ENCODE results near the gene TMPRSS4. TPM values are rescaled to one million over a fixed set of nuclear protein-coding genes. Genes with fewer than 3 reads are reported as not detected.

TMPRSS4 gene
- total RNA-seq, 3 donors from 2014 or later (not counting 1 experiment from before 2014, with no cell fraction given) = not detected

- no peak overlapping the region for H3K27ac ChIP-seq (ENCODE audit: low read length)
- peak overlapping the region; percentile 84 for H3K4me3 Mint-ChIP-seq
- H3K9me3 Mint-ChIP-seq = no peaks in the 10 kb centered on the region
- peaks cover 0 to 4% of the 10 kb centered on the region in 2 donors for H3K4me1 Mint-ChIP-seq
- no peaks in the 10 kb centered on the region for H3K36me3 ChIP-seq (ENCODE audit: control insufficient read depth, insufficient read depth, low read length)
- H3K4me1 ChIP-seq (ENCODE audit: control insufficient read depth, insufficient read depth, low read length) = peaks cover 10% of the 10 kb centered on the region
- 95% methylated on average over 6 of the region's 6 CpGs for whole genome bisulfite sequencing (ENCODE audit: insufficient coverage)
- no peak for ATAC-seq
- no peak overlapping the region for H3K27ac Mint-ChIP-seq
- peaks cover 2% of the 10 kb centered on the region for H3K27me3 ChIP-seq (ENCODE audit: control insufficient read depth, insufficient read depth, low read length)
- TF ChIP-seq, protein P1, sequence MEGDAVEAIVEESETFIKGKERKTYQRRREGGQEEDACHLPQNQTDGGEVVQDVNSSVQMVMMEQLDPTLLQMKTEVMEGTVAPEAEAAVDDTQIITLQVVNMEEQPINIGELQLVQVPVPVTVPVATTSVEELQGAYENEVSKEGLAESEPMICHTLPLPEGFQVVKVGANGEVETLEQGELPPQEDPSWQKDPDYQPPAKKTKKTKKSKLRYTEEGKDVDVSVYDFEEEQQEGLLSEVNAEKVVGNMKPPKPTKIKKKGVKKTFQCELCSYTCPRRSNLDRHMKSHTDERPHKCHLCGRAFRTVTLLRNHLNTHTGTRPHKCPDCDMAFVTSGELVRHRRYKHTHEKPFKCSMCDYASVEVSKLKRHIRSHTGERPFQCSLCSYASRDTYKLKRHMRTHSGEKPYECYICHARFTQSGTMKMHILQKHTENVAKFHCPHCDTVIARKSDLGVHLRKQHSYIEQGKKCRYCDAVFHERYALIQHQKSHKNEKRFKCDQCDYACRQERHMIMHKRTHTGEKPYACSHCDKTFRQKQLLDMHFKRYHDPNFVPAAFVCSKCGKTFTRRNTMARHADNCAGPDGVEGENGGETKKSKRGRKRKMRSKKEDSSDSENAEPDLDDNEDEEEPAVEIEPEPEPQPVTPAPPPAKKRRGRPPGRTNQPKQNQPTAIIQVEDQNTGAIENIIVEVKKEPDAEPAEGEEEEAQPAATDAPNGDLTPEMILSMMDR (IDR thresholded peaks at IDR 0.05) = no peak
- no peak for DNase-seq
- H3K36me3 Mint-ChIP-seq = no peaks in the 10 kb centered on the region
- no peak overlapping the region for H3K4me3 ChIP-seq (ENCODE audit: low read length)
- intact Hi-C loops (cut with micrococcal nuclease) = no loop called here
- H3K9me3 ChIP-seq (ENCODE audit: control insufficient read depth, insufficient read depth, low read length) = no peaks in the 10 kb centered on the region
- H3K27me3 Mint-ChIP-seq (ENCODE audit: low read depth in 2 of 2) = peaks cover 48 to 76% of the 10 kb centered on the region in 2 donors
Measured at GRCh38 chr11:118146554-118146953, 69.7 kb downstream of the TMPRSS4 start.

GRCh38 chr11:118147502-118147901, 70.6 kb downstream of the TMPRSS4 start:
- H3K27me3 ChIP-seq (ENCODE audit: control insufficient read depth, insufficient read depth, low read length) = peaks cover 10% of the 10 kb centered on the region
- peaks cover 40 to 69% of the 10 kb centered on the region in 2 donors for H3K27me3 Mint-ChIP-seq (ENCODE audit: low read depth in 2 of 2)

GRCh38 chr11:118148240-118148639, 71.4 kb downstream of the TMPRSS4 start:
- Mint-ChIP-seq H3K27me3 (ENCODE audit: low read depth in 2 of 2) (peaks cover 39 to 62% of the 10 kb centered on the region in 2 donors), H3K9me3 (no peaks in the 10 kb centered on the region), H3K4me1 (peaks cover 0 to 4% of the 10 kb centered on the region in 2 donors), H3K4me3 (no peak overlapping the region), H3K36me3 (no peaks in the 10 kb centered on the region), H3K27ac (no peak overlapping the region)
- ATAC-seq (no peak), DNase-seq (no peak)
- H3K4me1 ChIP-seq (ENCODE audit: control insufficient read depth, insufficient read depth, low read length) = peaks cover 19% of the 10 kb centered on the region
- no peak overlapping the region for H3K27ac ChIP-seq (ENCODE audit: low read length)
- no peaks in the 10 kb centered on the region for H3K9me3 ChIP-seq (ENCODE audit: control insufficient read depth, insufficient read depth, low read length)
- H3K36me3 ChIP-seq (ENCODE audit: control insufficient read depth, insufficient read depth, low read length) = no peaks in the 10 kb centered on the region
- H3K27me3 ChIP-seq (ENCODE audit: control insufficient read depth, insufficient read depth, low read length) = peaks cover 10% of the 10 kb centered on the region
- H3K4me3 ChIP-seq (ENCODE audit: low read length) = no peak overlapping the region
- TF ChIP-seq, protein P1 (IDR thresholded peaks at IDR 0.05) = no peak
- intact Hi-C loops (cut with micrococcal nuclease) = no loop called here
- WGBS (ENCODE audit: insufficient coverage) = 96% methylated on average over 8 of the region's 8 CpGs

More at GRCh38 chr11:118147502-118147901, 70.6 kb downstream of the TMPRSS4 start:
- no peaks in the 10 kb centered on the region for H3K36me3 Mint-ChIP-seq
- H3K4me3 ChIP-seq (ENCODE audit: low read length) = no peak overlapping the region
- H3K27ac ChIP-seq (ENCODE audit: low read length) = no peak overlapping the region
- intact Hi-C loops (cut with micrococcal nuclease) = no loop called here
- H3K4me1 Mint-ChIP-seq = peaks cover 0 to 4% of the 10 kb centered on the region in 2 donors
- peaks cover 13% of the 10 kb centered on the region for H3K4me1 ChIP-seq (ENCODE audit: control insufficient read depth, insufficient read depth, low read length)
- DNase-seq (no peak), ATAC-seq (no peak)
- H3K9me3 Mint-ChIP-seq = no peaks in the 10 kb centered on the region
- no peaks in the 10 kb centered on the region for H3K36me3 ChIP-seq (ENCODE audit: control insufficient read depth, insufficient read depth, low read length)
- TF ChIP-seq, protein P1 (IDR thresholded peaks at IDR 0.05) = no peak
- 79% methylated on average over 3 of the region's 3 CpGs for WGBS (ENCODE audit: insufficient coverage)
- H3K4me3 Mint-ChIP-seq = no peak overlapping the region
- no peak overlapping the region for H3K27ac Mint-ChIP-seq
- no peaks in the 10 kb centered on the region for H3K9me3 ChIP-seq (ENCODE audit: control insufficient read depth, insufficient read depth, low read length)

- H3K27me3 Mint-ChIP-seq (ENCODE audit: low read depth in 2 of 2) = peaks cover 40 to 59% of the 10 kb centered on the region in 2 donors
- intact Hi-C loops (cut with micrococcal nuclease) = no loop called here
Measured at GRCh38 chr11:118148856-118149255, 72.0 kb downstream of the TMPRSS4 start.

More at GRCh38 chr11:118148856-118149255, 72.0 kb downstream of the TMPRSS4 start:
- Mint-ChIP-seq H3K27ac (no peak overlapping the region), H3K9me3 (no peaks in the 10 kb centered on the region), H3K4me1 (peaks cover 4 to 5% of the 10 kb centered on the region in 2 donors), H3K4me3 (no peak overlapping the region), H3K36me3 (no peaks in the 10 kb centered on the region)
- no peak overlapping the region for H3K27ac ChIP-seq (ENCODE audit: low read length)
- DNase-seq (no peak), ATAC-seq (no peak)
- no peaks in the 10 kb centered on the region for H3K36me3 ChIP-seq (ENCODE audit: control insufficient read depth, insufficient read depth, low read length)
- no peaks in the 10 kb centered on the region for H3K9me3 ChIP-seq (ENCODE audit: control insufficient read depth, insufficient read depth, low read length)
- peaks cover 19% of the 10 kb centered on the region for H3K4me1 ChIP-seq (ENCODE audit: control insufficient read depth, insufficient read depth, low read length)
- TF ChIP-seq, protein P1 (IDR thresholded peaks at IDR 0.05) = no peak
- peaks cover 12% of the 10 kb centered on the region for H3K27me3 ChIP-seq (ENCODE audit: control insufficient read depth, insufficient read depth, low read length)
- no peak overlapping the region for H3K4me3 ChIP-seq (ENCODE audit: low read length)
- no CpG with 5 or more reads among the region's 2 CpGs for WGBS (ENCODE audit: insufficient coverage)

Measured in natural killer cell (primary cell).